Upper lobe of left lung (tissue), 4 donors: Measurements from ENCODE around the gene DOHH.

Source experiments
- CTCF ChIP-seq, 6 experiments: fragments of 450-650 bp in 4 of 6; fragments of 200-600 bp in 2 of 6; sonication (generic) in 2 of 6; IDR thresholded peaks; one replicate each; pipeline ENCODE4 v1.5.1; 2016 to 2019; ENCODE audit warnings: antibody characterized with exemption in 6 of 6
- EP300 ChIP-seq, 4 donors: sonication (generic); formaldehyde crosslinking; IDR thresholded peaks; one replicate each; pipeline ENCODE4 v1.5.1; 2017; ENCODE audit warnings: antibody characterized with exemption in 4 of 4, control low read depth in 2 of 4
- POLR2A ChIP-seq, 4 donors: fragments of 450-650 bp; IDR thresholded peaks; one replicate each; pipeline ENCODE4 v1.5.1; 2016 to 2017; ENCODE audit warnings: antibody characterized with exemption in 4 of 4, mild to moderate bottlenecking in 2 of 4

DNA sequence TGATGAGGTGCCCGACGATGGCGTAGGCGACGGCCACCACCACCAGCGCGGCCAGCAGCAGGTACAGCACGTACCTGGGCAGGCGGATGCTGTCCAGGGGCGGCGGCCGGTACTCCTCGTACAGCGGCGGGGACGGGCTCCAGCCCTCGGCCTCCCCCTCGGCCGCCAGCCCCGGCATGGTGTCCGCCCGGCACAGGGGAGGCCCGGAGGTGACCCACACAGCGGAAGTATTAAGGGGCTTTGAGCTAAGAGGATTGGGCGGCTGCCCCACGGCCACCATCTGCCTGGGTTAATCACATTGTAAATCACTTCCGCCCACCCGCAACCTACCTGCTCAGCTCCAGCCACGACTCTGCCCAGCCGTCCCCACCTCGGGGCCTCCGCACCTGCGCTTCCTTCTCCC, 17.2 kb downstream of the DOHH start, which contains the start of gene SMIM44:
- TF ChIP-seq CTCF (IDR thresholded peaks at IDR 0.05) (no peak), POLR2A (IDR thresholded peaks at IDR 0.05) (no peak), EP300 (IDR thresholded peaks at IDR 0.05) (no peak)
